A549 (cell line): ENCODE results near the gene GPBP1.

Source experiments
- FOSB ChIP-seq: fragments of 250-450 bp; sonication (Bioruptor Pico); IDR thresholded peaks from 2 replicates; pipeline ENCODE4 v1.5.0; 2020; ENCODE audit warnings: mild to moderate bottlenecking, moderate library complexity
- POLR2A ChIP-seq: IDR thresholded peaks from 2 replicates; pipeline ENCODE4 v1.6.1; 2012; ENCODE audit warnings: mild to moderate bottlenecking, low read length
- RFX5 ChIP-seq: fragments of 450-650 bp; IDR thresholded peaks from 2 replicates; pipeline ENCODE4 v1.7.1; 2014; ENCODE audit warnings: antibody characterized with exemption, mild to moderate bottlenecking, moderate library complexity
- ZSCAN20 ChIP-seq: fragments of 250-450 bp; sonication (Bioruptor Pico); IDR thresholded peaks from 2 replicates; pipeline ENCODE4 v1.8.0; 2022; ENCODE audit warnings: mild to moderate bottlenecking, moderate library complexity
- TF ChIP-seq, protein P1 (sequence below): IDR thresholded peaks from 2 replicates; pipeline ENCODE4 v1.6.1; 2012
- TF ChIP-seq, protein P2 (sequence below): fragments of >200 bp; sonication (Bioruptor Twin); formaldehyde crosslinking; IDR thresholded peaks from 3 replicates; pipeline ENCODE4 v1.5.1; 2016

DNA sequence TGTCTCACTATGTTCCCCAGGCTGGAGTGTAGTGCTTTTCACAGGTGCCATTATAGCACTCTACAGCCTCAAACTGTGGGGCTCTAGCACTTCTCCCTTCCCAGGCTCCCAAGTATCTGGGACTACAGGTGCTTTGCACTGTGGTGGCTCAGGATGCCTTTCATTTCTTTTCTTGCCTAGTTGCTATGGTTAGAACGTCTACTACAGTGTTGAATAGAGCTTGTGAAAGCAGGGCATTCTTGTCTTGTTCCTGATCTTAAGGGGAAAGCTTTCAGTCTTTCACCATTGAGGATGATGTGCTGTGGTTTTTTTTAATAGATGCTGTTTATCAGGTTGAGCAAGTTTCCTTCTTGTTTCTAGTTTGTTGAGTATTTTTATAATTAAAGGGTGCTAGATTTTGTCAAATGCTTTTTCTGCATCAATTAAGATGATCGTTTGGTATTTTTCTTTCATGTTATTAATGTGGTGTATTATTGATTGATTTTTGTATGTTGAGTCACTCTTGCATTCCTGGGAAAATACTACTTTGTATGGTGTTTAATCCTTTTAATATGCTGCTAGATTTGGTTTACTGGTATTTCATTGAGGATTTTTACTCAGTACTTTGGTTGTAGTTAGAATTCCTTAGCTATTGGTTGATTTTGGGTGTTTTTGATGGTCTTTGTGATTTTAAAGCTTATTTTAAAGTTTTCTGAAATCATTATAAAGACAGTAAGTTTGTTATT, 35.6 kb downstream of the GPBP1 start:
- no peak for TF ChIP-seq POLR2A
- TF ChIP-seq, protein P1, sequence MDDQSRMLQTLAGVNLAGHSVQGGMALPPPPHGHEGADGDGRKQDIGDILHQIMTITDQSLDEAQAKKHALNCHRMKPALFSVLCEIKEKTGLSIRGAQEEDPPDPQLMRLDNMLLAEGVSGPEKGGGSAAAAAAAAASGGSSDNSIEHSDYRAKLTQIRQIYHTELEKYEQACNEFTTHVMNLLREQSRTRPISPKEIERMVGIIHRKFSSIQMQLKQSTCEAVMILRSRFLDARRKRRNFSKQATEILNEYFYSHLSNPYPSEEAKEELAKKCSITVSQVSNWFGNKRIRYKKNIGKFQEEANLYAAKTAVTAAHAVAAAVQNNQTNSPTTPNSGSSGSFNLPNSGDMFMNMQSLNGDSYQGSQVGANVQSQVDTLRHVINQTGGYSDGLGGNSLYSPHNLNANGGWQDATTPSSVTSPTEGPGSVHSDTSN: no peak
- TF ChIP-seq RFX5: no peak
- TF ChIP-seq ZSCAN20: no peak
- TF ChIP-seq, protein P2, sequence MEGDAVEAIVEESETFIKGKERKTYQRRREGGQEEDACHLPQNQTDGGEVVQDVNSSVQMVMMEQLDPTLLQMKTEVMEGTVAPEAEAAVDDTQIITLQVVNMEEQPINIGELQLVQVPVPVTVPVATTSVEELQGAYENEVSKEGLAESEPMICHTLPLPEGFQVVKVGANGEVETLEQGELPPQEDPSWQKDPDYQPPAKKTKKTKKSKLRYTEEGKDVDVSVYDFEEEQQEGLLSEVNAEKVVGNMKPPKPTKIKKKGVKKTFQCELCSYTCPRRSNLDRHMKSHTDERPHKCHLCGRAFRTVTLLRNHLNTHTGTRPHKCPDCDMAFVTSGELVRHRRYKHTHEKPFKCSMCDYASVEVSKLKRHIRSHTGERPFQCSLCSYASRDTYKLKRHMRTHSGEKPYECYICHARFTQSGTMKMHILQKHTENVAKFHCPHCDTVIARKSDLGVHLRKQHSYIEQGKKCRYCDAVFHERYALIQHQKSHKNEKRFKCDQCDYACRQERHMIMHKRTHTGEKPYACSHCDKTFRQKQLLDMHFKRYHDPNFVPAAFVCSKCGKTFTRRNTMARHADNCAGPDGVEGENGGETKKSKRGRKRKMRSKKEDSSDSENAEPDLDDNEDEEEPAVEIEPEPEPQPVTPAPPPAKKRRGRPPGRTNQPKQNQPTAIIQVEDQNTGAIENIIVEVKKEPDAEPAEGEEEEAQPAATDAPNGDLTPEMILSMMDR: no peak
- TF ChIP-seq FOSB (CRISPR knock-in tag): no peak
